T-helper 1 cell treated with Interleukin-12 subunit alpha and Interleukin-12 subunit beta and Interleukin-4 antibody, amounts not matched to agents 30 μg/mL and 1 μg/mL, for 36 hours (primary cell): ENCODE measurements around the gene UNC5B.

Experiments used
- H3K27ac Mint-ChIP-seq: one replicate; pipeline ENCODE4 v1.8.0; 2021; ENCODE audit warnings: mild to moderate bottlenecking, mixed read lengths
- H3K27me3 Mint-ChIP-seq: one replicate; pipeline ENCODE4 v1.8.0; 2021; ENCODE audit warnings: low read depth, mixed read lengths
- H3K36me3 Mint-ChIP-seq: one replicate; pipeline ENCODE4 v1.8.0; 2021; ENCODE audit warnings: low read depth, mixed read lengths
- H3K4me1 Mint-ChIP-seq: one replicate; pipeline ENCODE4 v1.8.0; 2021; ENCODE audit warnings: low read depth, mixed read lengths
- H3K4me3 Mint-ChIP-seq: one replicate; pipeline ENCODE4 v1.8.0; 2021; ENCODE audit warnings: mild to moderate bottlenecking, moderate library complexity, mixed read lengths
- H3K9me3 Mint-ChIP-seq: one replicate; pipeline ENCODE4 v1.8.0; 2021; ENCODE audit warnings: mixed read lengths

Gene UNC5B

DNA sequence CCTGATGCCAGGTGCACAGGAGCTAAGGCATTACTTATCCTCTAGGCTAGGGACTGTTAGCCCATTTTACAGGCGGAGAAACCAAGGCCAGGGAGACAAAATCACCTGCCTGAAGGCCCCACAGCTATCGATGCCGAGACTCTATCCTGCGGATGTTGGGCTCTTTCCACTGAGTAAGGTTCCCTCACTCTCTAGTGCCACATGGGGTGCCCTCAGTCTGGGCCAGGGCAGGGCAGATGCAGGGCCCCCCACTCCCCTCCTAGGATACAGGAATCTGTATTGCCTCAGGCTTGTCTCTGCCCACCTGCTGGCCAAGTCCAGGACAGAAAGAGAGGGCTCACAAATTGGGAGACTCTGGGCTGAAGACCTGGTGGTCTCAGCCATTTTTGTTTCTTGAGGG is 45.7 kb downstream of the UNC5B start:
- Mint-ChIP-seq H3K36me3 (no peaks in the 10 kb centered on the region), H3K9me3 (no peaks in the 10 kb centered on the region), H3K27ac (no peak overlapping the region), H3K4me1 (no peaks in the 10 kb centered on the region), H3K27me3 (no peaks in the 10 kb centered on the region), H3K4me3 (no peak overlapping the region)

DNA sequence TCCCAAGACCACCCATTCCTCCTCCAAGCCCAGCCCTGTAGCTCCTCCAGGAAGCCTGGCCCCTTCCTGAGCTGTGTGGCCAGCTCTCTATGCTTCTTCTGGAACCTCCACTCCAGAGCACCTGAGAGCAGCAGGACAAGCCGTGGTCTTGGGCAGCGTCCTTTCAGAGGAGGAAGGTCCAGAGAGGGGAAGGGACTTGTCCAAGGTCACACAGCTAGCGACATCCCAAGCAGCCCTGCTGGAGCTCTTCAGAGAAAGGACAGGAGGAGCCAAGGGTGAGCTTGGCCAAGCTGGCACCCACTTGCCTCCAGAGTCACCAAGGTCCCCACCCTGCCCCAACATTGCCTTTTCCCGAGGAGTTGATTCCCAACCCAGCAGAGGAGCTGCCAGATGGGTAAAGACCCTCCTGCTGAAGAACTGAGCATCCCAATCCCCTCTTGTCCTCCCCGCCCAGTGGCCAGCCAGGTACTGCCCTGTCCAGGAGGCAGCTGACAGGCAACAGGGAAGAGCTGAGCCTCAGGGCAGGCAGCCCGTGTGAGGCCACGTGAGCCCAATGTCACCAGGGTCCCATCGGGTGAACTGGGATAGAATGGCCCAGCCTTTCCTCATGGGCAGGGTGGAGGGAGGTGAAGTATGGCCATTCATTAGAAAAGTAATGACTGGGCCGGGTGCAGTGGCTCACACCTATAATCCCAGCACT is 46.2 kb downstream of the UNC5B start:
- H3K4me3 Mint-ChIP-seq, result no peak overlapping the region
- no peaks in the 10 kb centered on the region for H3K27me3 Mint-ChIP-seq
- H3K27ac Mint-ChIP-seq, result no peak overlapping the region
- no peaks in the 10 kb centered on the region for H3K4me1 Mint-ChIP-seq
- H3K36me3 Mint-ChIP-seq, result no peaks in the 10 kb centered on the region
- H3K9me3 Mint-ChIP-seq, result no peaks in the 10 kb centered on the region

DNA sequence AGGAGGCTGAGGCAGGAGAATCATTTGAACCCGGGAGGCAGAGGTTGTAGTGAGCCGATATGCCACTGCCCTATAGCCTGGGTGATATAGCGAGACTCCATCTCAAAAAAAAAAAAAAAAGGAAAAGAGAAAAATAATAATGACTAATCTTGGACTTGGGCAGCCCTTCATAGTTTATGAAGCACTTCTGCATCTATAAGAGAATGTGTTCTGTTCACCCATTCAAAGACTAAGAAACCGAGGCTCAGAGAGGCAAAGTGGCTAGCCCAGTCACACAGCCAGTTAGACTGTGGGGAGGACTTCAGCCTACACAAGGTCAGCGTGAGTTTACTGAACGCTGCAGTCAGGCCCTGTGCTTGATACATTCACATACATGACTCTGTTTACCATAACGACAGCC is 46.9 kb downstream of the UNC5B start:
- H3K4me1 Mint-ChIP-seq, result no peaks in the 10 kb centered on the region
- H3K4me3 Mint-ChIP-seq, result no peak overlapping the region
- H3K27me3 Mint-ChIP-seq, result no peaks in the 10 kb centered on the region
- no peak overlapping the region for H3K27ac Mint-ChIP-seq
- no peaks in the 10 kb centered on the region for H3K36me3 Mint-ChIP-seq
- no peaks in the 10 kb centered on the region for H3K9me3 Mint-ChIP-seq

DNA sequence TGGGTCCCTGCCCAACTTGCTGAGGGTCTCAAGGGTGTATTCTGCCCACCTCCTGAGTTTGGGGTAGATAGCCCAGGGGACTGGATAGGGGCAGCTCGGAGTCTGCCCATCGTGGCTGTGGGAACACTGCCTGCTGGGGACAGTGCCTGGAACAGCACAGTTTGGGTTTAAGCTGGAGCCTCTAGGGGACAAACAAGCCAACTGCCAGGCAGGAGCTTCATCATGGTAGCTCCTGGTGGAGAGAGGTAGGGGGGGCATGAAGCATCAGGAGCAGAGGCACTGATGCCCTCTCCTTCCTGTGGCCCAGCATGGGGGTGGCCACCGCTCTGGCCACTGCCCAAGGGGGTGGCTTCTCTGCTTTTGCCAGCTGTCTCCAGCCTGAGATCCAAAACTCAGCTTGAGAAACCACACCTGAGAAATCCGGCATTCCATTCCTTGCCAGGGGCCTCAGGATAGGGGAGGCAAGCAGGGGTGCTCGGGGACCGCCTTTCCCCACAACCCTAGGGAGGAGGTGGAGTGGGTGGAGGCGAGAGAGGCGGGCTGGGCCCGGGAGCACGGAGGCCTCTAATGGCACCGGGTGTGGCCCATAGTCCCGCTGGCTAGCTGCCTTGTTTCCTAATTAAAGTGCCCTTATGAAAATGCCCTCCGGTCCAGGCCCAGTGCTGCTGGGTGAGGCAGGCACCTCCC is 47.6 kb downstream of the UNC5B start:
- Mint-ChIP-seq H3K9me3 (no peaks in the 10 kb centered on the region), H3K36me3 (no peaks in the 10 kb centered on the region), H3K27me3 (no peaks in the 10 kb centered on the region), H3K4me3 (no peak overlapping the region), H3K4me1 (no peaks in the 10 kb centered on the region), H3K27ac (no peak overlapping the region)

- Mint-ChIP-seq H3K4me1 (no peaks in the 10 kb centered on the region), H3K4me3 (no peak overlapping the region), H3K27me3 (no peaks in the 10 kb centered on the region), H3K27ac (no peak overlapping the region), H3K36me3 (no peaks in the 10 kb centered on the region), H3K9me3 (no peaks in the 10 kb centered on the region)
These were observed 48.4 kb downstream of the UNC5B start for GRCh38 chr10:71260622-71261325.

GRCh38 chr10:71262027-71262426 is 49.7 kb downstream of the UNC5B start:
- no peaks in the 10 kb centered on the region for H3K9me3 Mint-ChIP-seq
- H3K27me3 Mint-ChIP-seq, result no peaks in the 10 kb centered on the region
- H3K4me1 Mint-ChIP-seq, result no peaks in the 10 kb centered on the region
- no peak overlapping the region for H3K4me3 Mint-ChIP-seq
- no peak overlapping the region for H3K27ac Mint-ChIP-seq
- no peaks in the 10 kb centered on the region for H3K36me3 Mint-ChIP-seq

- Mint-ChIP-seq H3K36me3 (no peaks in the 10 kb centered on the region), H3K27ac (no peak overlapping the region), H3K4me1 (no peaks in the 10 kb centered on the region), H3K9me3 (no peaks in the 10 kb centered on the region), H3K27me3 (no peaks in the 10 kb centered on the region), H3K4me3 (no peak overlapping the region)
These were observed 50.4 kb downstream of the UNC5B start for GRCh38 chr10:71262817-71263216.

DNA sequence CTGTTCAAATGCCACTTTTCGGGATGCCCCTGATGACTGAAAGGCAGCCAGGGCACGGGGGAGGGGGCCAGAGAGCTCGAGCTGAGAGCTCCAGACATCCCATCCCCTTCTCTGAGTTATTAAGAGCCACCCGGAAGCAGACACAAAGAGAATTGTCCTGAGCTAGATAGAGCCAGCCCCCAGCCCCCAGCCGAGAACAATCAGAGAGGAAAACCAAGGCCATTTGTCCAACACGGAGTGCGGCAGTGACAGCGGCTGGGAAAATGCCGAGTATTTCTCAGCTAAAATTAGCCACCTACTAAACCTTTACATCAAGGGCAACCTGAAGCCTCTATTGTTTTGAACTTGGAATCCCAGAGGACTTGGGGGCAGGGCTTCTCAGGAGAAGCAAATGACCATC is 51.0 kb downstream of the UNC5B start:
- H3K4me3 Mint-ChIP-seq, result no peak overlapping the region
- H3K27ac Mint-ChIP-seq, result no peak overlapping the region
- no peaks in the 10 kb centered on the region for H3K27me3 Mint-ChIP-seq
- H3K36me3 Mint-ChIP-seq, result no peaks in the 10 kb centered on the region
- H3K4me1 Mint-ChIP-seq, result no peaks in the 10 kb centered on the region
- H3K9me3 Mint-ChIP-seq, result no peaks in the 10 kb centered on the region

DNA sequence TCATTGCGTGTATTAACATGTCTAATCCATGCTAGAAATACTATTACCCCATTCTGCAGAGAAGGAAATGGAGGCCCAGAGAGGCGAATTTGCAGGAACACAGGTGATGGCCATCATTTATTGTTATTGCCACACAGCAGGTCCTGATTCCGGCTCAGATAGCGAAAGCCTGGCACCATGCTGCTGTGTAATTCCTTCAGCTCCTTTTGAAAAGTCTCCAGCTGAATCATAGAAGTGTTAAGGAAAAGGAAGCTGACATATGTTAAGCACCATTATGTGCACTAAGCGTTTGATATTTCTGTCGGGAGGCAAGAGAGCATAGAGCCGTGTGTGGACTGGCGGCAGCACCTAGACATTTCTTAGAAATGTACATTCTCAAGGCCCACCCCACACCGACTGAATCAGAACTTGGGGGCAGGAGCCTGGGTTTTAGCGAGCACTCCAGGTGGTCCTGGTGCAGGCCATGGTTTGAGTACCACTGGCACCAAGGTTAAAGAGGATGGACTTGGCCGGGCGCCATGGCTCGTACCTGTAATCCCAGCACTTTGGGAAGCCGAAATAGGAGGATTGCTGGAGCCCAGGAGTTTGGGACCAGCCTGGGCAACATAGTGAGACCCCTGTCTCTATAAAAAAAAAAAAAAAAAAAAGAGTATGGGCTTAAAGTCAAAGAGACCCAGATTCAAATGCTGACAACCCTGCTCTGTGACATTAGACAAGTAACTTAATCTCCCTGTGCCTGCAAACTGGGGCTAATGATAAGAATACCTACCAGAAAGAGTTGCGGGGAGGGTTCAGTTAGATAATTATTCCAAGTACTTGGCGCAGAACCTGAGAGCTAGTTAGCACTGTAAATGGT is 52.2 kb downstream of the UNC5B start:
- Mint-ChIP-seq H3K4me1 (no peaks in the 10 kb centered on the region), H3K9me3 (no peaks in the 10 kb centered on the region), H3K27ac (no peak overlapping the region), H3K36me3 (no peaks in the 10 kb centered on the region), H3K27me3 (no peaks in the 10 kb centered on the region), H3K4me3 (no peak overlapping the region)

DNA sequence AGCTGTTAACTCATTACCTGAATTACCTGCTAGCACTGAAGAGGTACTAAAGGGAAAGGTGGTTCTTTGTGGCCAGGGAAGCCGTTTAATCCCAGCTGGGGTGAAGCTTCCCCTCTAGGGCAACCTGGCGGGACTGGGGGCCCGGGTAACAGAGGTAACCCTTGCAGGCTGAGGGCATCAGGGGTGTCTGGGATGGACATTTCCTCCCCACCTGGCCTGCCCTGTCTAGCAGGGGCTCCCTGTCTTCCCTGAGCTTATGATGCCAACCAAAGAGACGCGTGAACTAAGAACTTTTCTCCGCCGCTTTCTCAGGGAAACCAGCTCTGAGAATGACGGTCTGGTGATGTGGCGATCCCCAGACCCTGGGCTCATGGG is 52.8 kb downstream of the UNC5B start:
- no peaks in the 10 kb centered on the region for H3K4me1 Mint-ChIP-seq
- H3K27me3 Mint-ChIP-seq, result no peaks in the 10 kb centered on the region
- no peak overlapping the region for H3K4me3 Mint-ChIP-seq
- no peaks in the 10 kb centered on the region for H3K9me3 Mint-ChIP-seq
- no peaks in the 10 kb centered on the region for H3K36me3 Mint-ChIP-seq
- no peak overlapping the region for H3K27ac Mint-ChIP-seq

DNA sequence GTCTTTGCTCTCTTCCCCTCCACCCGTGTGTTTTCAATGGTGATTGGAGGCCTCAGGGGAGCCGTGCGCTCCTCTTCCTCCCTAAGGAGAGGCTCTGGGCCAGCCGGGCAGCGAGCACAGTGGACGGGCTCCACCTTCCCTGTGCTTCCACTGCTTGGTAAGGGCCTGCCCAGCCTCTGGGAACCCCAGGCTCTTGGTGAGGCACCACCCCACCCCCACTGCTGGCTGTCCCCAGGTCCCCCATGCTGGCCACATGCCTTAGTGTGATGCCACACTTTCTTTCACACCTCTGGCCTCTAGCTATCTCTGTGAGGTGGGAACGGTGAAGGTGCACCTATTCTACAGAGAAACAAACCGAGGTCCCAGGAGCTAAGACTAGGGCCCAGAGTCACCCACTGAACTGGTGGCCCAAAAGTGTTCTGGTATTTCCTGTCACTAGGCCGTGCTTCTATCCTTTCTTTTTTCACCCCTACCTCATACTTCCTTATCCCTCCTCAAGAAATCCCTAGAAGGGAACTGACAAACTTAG is 53.3 kb downstream of the UNC5B start:
- Mint-ChIP-seq H3K27me3 (no peaks in the 10 kb centered on the region), H3K4me3 (no peak overlapping the region), H3K4me1 (no peaks in the 10 kb centered on the region), H3K27ac (no peak overlapping the region), H3K36me3 (no peaks in the 10 kb centered on the region), H3K9me3 (no peaks in the 10 kb centered on the region)

GRCh38 chr10:71266147-71266917 is 54.0 kb downstream of the UNC5B start:
- H3K36me3 Mint-ChIP-seq, result no peaks in the 10 kb centered on the region
- H3K4me3 Mint-ChIP-seq, result no peak overlapping the region
- H3K27me3 Mint-ChIP-seq, result no peaks in the 10 kb centered on the region
- H3K4me1 Mint-ChIP-seq, result no peaks in the 10 kb centered on the region
- no peak overlapping the region for H3K27ac Mint-ChIP-seq
- H3K9me3 Mint-ChIP-seq, result no peaks in the 10 kb centered on the region

- no peak overlapping the region for H3K27ac Mint-ChIP-seq
- H3K36me3 Mint-ChIP-seq, result no peaks in the 10 kb centered on the region
- H3K9me3 Mint-ChIP-seq, result no peaks in the 10 kb centered on the region
- no peaks in the 10 kb centered on the region for H3K4me1 Mint-ChIP-seq
- no peaks in the 10 kb centered on the region for H3K27me3 Mint-ChIP-seq
- no peak overlapping the region for H3K4me3 Mint-ChIP-seq
These were observed 54.6 kb downstream of the UNC5B start for GRCh38 chr10:71266918-71267442.
